22Rv1 (cell line): ENCODE data around the gene DNASE1L3.

ENCODE experiments used
- CTCF ChIP-seq: fragments of 450-650 bp; IDR thresholded peaks from 2 replicates; pipeline ENCODE4 v1.5.1; 2017; ENCODE audit warnings: mild to moderate bottlenecking
- ZFX ChIP-seq: fragments of 450-650 bp; IDR thresholded peaks from 2 replicates; pipeline ENCODE4 v1.6.1; 2017; ENCODE audit warnings: antibody characterized with exemption, borderline replicate concordance

GRCh38 chr3:58157700-58158099, 53.1 kb downstream of the DNASE1L3 start:
- TF ChIP-seq CTCF (no peak), ZFX (no peak)
